ENCODE results near the gene PDE4A. TPM values are rescaled to one million over a fixed set of nuclear protein-coding genes. Genes with fewer than 3 reads are reported as not detected.

The PDE4A gene
- total and polyA plus RNA-seq, 8 donors: 2.3 to 30.7 (median 10.0) TPM

DNA sequence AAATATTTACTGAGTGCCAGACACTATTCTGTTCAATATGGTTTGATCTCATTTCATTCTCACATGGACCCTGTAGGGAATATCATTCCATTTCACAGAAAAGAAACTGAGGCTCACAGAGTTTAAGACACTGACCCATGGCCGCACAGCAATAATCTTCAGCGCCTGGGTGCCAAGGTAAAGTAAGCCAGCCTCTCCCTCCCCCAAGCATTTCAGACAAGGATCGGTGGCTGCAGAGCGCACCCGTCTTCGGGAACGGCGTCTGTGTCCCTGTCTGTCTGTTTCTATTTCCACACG is 4.3 kb upstream of the PDE4A start:
- Histone ChIP-seq H3K4me1 (peaks cover 36 to 55% (median 47%) of the 10 kb centered on the region in 4 donors), H3K36me3 (no peaks in the 10 kb centered on the region), H3K4me3 (peak overlapping the region; percentile 39 to 51 (median 46)), H3K27ac (peak overlapping the region in 4 of 5 donors; percentile 44 to 62 (median 54)), H3K27me3 (peaks cover 25 to 59% (median 50%) of the 10 kb centered on the region in 3 donors), H3K9me3 (peaks cover 0 to 8% (median 3%) of the 10 kb centered on the region in 4 donors)
- TF ChIP-seq, protein P1, sequence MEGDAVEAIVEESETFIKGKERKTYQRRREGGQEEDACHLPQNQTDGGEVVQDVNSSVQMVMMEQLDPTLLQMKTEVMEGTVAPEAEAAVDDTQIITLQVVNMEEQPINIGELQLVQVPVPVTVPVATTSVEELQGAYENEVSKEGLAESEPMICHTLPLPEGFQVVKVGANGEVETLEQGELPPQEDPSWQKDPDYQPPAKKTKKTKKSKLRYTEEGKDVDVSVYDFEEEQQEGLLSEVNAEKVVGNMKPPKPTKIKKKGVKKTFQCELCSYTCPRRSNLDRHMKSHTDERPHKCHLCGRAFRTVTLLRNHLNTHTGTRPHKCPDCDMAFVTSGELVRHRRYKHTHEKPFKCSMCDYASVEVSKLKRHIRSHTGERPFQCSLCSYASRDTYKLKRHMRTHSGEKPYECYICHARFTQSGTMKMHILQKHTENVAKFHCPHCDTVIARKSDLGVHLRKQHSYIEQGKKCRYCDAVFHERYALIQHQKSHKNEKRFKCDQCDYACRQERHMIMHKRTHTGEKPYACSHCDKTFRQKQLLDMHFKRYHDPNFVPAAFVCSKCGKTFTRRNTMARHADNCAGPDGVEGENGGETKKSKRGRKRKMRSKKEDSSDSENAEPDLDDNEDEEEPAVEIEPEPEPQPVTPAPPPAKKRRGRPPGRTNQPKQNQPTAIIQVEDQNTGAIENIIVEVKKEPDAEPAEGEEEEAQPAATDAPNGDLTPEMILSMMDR (IDR thresholded peaks at IDR 0.05): no peak
- no peak for TF ChIP-seq EP300 (IDR thresholded peaks at IDR 0.05)
- no peak for TF ChIP-seq POLR2AphosphoS5 (IDR thresholded peaks at IDR 0.05)
- TF ChIP-seq POLR2A (IDR thresholded peaks at IDR 0.05): no peak
- no peak for DNase-seq
- intact Hi-C loops (cut with DNase I; ENCODE audit: low total_unique reads): no loop called here
- WGBS, 5 donors: 3 to 8% (median 5%) methylated on average over 9 of the region's 9 CpGs

DNA sequence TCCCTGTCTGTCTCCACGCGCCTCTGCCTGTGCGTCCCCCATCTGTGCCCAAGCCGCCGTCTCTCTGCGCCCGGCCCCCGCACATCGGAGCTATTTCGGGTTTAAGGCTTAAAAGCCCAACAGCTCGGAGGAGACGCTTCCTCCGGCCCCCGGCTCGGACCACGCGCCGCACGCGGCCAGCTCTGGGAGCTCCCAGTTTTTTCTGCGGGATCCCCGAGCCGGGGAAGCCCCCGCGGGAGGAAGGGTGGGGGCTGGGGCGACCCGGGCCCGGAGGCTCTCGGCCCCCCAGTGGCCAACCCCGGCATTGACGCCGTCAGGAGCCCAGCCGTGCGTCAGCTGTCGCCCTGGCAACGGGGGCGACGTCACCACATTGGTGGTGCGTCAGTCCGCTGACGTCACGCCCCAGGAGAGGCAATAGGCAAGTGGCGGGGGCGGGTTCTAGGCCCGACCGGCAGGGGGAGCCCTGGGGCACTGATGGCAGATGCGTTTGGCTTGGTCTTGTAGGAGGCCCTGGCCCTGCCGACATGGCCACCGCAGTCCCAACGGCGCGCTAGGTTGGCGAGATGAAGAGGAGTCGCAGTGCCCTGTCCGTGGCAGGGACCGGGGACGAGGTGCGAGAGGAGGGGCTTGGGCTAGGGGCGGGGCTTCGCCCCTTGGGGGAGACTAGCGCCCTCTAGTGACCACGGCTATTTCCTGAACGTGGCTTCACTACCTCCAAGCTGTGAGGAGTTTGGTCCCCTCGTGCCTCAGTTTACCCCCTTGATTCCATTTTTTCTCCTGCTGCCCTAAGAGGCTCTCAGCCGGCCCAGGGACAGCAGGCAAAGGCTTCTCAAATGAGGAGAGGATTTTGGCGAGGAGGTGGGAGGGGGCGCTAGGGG is 3.7 kb upstream of the PDE4A start:
- peak overlapping the region; percentile 39 to 51 (median 46) for H3K4me3 ChIP-seq
- peaks cover 30 to 65% (median 56%) of the 10 kb centered on the region in 3 donors for H3K27me3 ChIP-seq

DNA sequence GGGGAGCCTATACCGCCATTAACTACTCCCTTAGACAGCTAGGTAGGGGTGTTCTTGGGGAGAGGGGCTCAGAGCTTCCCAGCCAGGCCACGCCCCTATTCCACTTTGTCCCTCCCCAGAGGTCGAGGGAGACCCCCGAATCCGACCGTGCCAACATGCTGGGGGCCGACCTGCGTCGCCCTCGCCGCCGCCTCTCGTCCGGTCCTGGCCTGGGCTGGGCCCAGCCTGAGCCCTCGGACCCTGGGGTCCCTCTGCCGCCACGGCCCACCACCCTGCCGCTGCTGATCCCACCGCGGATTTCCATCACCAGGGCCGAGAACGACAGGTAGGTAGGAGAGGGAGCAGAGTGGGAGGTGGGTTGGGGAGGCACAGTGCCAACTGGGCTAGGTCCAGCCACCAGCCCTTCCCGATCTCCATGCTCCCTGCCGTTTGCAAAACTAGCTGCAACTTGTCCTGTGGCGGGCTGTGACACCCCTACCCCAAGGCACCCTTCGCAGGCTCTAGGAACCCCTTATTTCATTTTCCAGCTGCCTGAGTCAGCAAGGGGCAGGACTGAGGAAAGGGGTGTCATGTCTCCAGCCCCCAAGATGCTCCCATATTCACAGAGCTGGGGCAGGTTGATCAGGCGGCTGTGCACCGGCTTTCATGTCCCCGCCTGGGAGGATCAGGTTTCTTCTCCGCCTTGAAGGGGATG is 2.6 kb upstream of the PDE4A start:
- Histone ChIP-seq H3K27me3 (peaks cover 30 to 72% (median 67%) of the 10 kb centered on the region in 3 donors), H3K9me3 (peaks cover 0 to 8% (median 3%) of the 10 kb centered on the region in 4 donors), H3K4me1 (peaks cover 37 to 62% (median 51%) of the 10 kb centered on the region in 4 donors), H3K36me3 (no peaks in the 10 kb centered on the region), H3K4me3 (no peak overlapping the region), H3K27ac (no peak overlapping the region)
- DNase-seq: peak in 1 of 2 donors; percentile 37
- intact Hi-C loops (cut with DNase I; ENCODE audit: low total_unique reads): no loop called here
- no peak for TF ChIP-seq POLR2A (IDR thresholded peaks at IDR 0.05)
- no peak for TF ChIP-seq EP300 (IDR thresholded peaks at IDR 0.05)
- no peak for TF ChIP-seq POLR2AphosphoS5 (IDR thresholded peaks at IDR 0.05)
- TF ChIP-seq, protein P1 (IDR thresholded peaks at IDR 0.05): no peak
- WGBS, 5 donors: 8 to 15% (median 11%) methylated on average over 15 to 30 of the region's 30 CpGs

More for the DNA sequence above, 3.7 kb upstream of the PDE4A start:
- intact Hi-C loops (cut with DNase I; ENCODE audit: low total_unique reads): no loop called here
- WGBS, 5 donors: 2 to 4% (median 4%) methylated on average over 22 to 67 of the region's 67 CpGs
- Histone ChIP-seq H3K36me3 (no peaks in the 10 kb centered on the region), H3K4me1 (peaks cover 37 to 61% (median 51%) of the 10 kb centered on the region in 4 donors), H3K27ac (peak overlapping the region in 4 of 5 donors; percentile 44 to 62 (median 54)), H3K9me3 (peaks cover 0 to 8% (median 3%) of the 10 kb centered on the region in 4 donors)
- peak; percentile 90 to 92 for DNase-seq
- TF ChIP-seq POLR2AphosphoS5 (IDR thresholded peaks at IDR 0.05) (no peak), EP300 (IDR thresholded peaks at IDR 0.05) (no peak), POLR2A (IDR thresholded peaks at IDR 0.05) (no peak)
- TF ChIP-seq, protein P1 (IDR thresholded peaks at IDR 0.05): peak in 5 of 7 experiments; percentile 67 to 89 (median 83)

DNA sequence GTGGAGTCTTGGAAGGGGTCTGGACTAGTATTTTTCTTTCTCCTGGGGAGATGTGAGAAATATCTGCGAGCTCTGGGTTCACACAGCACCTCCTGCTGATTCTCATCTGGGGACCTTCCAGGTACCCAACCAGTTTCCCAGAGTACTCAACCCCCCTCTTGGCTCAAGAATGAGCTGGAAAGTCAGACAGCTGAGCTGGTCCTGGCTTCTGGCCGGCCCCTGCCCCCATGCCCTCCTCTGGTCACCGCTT is 2.2 kb upstream of the PDE4A start:
- TF ChIP-seq POLR2AphosphoS5 (IDR thresholded peaks at IDR 0.05): no peak
- no peak for TF ChIP-seq POLR2A (IDR thresholded peaks at IDR 0.05)
- no peak for DNase-seq
- intact Hi-C loops (cut with DNase I; ENCODE audit: low total_unique reads): no loop called here
- H3K36me3 ChIP-seq: no peaks in the 10 kb centered on the region
- peaks cover 30 to 77% (median 71%) of the 10 kb centered on the region in 3 donors for H3K27me3 ChIP-seq
- peaks cover 37 to 62% (median 51%) of the 10 kb centered on the region in 4 donors for H3K4me1 ChIP-seq
- H3K4me3 ChIP-seq: no peak overlapping the region
- no peak overlapping the region for H3K27ac ChIP-seq
- H3K9me3 ChIP-seq: peaks cover 0 to 8% (median 3%) of the 10 kb centered on the region in 4 donors
- 3 to 8% (median 5%) methylated on average over 3 of the region's 3 CpGs; no CpG with 5 or more reads in 1 of the 5 donors for WGBS, 5 donors
